Thoracic aorta (tissue), 2 donors: ENCODE data around the gene LAT. TPM values are rescaled to one million over a fixed set of nuclear protein-coding genes. Genes with fewer than 3 reads are reported as not detected.
A peak's percentile ranks its signal among the peaks of the same experiment; 100 is the strongest.
"Not testable (repeated sequence)": the region's sequence is repeated elsewhere in the genome, so short reads cannot be mapped to it uniquely, and the experiment has no call there.

Source experiments
- ATAC-seq: fragments of 150-250 bp; one replicate; pipeline ENCODE4 v1.8.0; 2017; ENCODE audit warnings: low read depth; ENCODE audit not compliant: insufficient number of reproducible peaks, low FRiP score
- DNase-seq: peaks from one replicate; pipeline ENCODE4 v3.0.0-alpha.2; 2020; ENCODE audit warnings: low spot score
- H3K27ac ChIP-seq, 2 donors: fragments of 200-600 bp; sonication (generic); 1 replicate in 1 of 2; 2 replicates in 1 of 2; pipeline ENCODE4 v1.5.1; 2016; ENCODE audit warnings: mild to moderate bottlenecking in 2 of 2, moderate library complexity in 2 of 2
- H3K27me3 ChIP-seq: fragments of 200-600 bp; sonication (generic); replicated peaks from 2 replicates; pipeline ENCODE4 v1.6.0; 2016; ENCODE audit warnings: mild to moderate bottlenecking; ENCODE audit not compliant: insufficient read depth
- H3K36me3 ChIP-seq: fragments of 200-600 bp; sonication (generic); one replicate; pipeline ENCODE4 v1.5.1; 2016
- H3K4me1 ChIP-seq, 2 donors: fragments of 200-600 bp; sonication (generic); 1 replicate in 1 of 2; 2 replicates in 1 of 2; pipeline versions ENCODE4 v1.5.1 to v1.6.0; 2016; ENCODE audit warnings: low read depth in 2 of 2, mild to moderate bottlenecking in 1 of 2; ENCODE audit not compliant: control insufficient read depth in 1 of 2
- H3K4me3 ChIP-seq: fragments of 200-600 bp; sonication (generic); 2 replicates; pipeline ENCODE4 v1.5.1; 2016; ENCODE audit warnings: mild to moderate bottlenecking
- H3K9me3 ChIP-seq: fragments of 200-600 bp; sonication (generic); 2 replicates; pipeline ENCODE4 v1.5.1; 2016
- total RNA-seq, 2 donors: library from RNA; depleted of rRNA; stranded (reverse); fragments of >200 nt; gene quantifications; one replicate each; pipeline versions ENCODE4 v1.1.0 to v1.2.3, GENCODE V29; 2016
- TF ChIP-seq, protein P1 (sequence below): fragments of 200-600 bp; sonication (generic); IDR thresholded peaks from one replicate; pipeline ENCODE4 v1.5.1; 2019; ENCODE audit warnings: antibody characterized with exemption

Gene LAT
- total RNA-seq, 2 donors from 2014 or later = 15.3 to 28.6 TPM

DNA sequence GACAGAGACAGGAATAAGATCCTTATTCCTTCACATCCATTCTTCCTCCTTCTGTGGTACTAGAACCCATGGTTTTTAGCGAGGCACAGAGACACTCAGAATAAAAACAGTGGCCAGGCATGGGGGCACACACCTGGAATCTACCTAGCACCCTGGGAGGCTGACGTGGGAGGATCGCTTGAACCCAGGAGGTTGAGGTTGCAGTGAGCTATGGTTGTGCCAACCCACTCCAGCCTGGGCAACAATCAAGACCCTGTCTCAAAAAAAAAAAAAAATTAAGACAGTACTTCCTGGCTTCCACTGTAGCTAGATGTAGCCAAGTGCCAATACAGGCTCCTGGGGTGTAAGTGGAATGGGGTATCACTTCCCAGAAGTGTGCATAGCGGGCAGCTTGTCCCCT is 17.7 kb upstream of the LAT start:
- no peak overlapping the region for H3K27ac ChIP-seq
- no peak overlapping the region for H3K4me3 ChIP-seq
- ATAC-seq (no peak), DNase-seq (no peak)
- no peaks in the 10 kb centered on the region for H3K9me3 ChIP-seq
- no peaks in the 10 kb centered on the region for H3K4me1 ChIP-seq
- H3K36me3 ChIP-seq = peaks cover 21% of the 10 kb centered on the region
- TF ChIP-seq, protein P1, sequence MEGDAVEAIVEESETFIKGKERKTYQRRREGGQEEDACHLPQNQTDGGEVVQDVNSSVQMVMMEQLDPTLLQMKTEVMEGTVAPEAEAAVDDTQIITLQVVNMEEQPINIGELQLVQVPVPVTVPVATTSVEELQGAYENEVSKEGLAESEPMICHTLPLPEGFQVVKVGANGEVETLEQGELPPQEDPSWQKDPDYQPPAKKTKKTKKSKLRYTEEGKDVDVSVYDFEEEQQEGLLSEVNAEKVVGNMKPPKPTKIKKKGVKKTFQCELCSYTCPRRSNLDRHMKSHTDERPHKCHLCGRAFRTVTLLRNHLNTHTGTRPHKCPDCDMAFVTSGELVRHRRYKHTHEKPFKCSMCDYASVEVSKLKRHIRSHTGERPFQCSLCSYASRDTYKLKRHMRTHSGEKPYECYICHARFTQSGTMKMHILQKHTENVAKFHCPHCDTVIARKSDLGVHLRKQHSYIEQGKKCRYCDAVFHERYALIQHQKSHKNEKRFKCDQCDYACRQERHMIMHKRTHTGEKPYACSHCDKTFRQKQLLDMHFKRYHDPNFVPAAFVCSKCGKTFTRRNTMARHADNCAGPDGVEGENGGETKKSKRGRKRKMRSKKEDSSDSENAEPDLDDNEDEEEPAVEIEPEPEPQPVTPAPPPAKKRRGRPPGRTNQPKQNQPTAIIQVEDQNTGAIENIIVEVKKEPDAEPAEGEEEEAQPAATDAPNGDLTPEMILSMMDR = no peak
- no peaks in the 10 kb centered on the region for H3K27me3 ChIP-seq

DNA sequence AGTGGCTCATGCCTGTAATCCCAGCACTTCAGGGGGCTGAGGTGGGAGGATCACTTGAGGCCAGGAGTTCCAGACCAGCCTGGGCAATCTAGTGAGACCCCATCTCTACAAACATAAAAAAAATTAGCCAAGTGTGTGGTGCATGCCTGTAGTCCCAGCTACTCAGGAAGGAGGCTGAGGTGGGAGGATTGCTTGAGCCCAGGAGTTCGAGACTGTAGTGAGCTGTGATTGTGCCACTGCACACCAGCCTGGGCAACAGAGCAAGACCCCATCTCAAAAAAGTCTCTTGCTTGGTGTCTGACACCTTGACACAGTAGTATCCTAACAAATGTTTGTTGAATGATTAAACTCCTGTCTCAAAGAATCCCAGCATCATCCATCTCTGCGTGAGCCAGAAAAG is 15.2 kb upstream of the LAT start:
- not testable (repeated sequence) for H3K27ac ChIP-seq, ATAC-seq, H3K4me1 ChIP-seq, DNase-seq, H3K36me3 ChIP-seq, H3K27me3 ChIP-seq, H3K4me3 ChIP-seq, H3K9me3 ChIP-seq

DNA sequence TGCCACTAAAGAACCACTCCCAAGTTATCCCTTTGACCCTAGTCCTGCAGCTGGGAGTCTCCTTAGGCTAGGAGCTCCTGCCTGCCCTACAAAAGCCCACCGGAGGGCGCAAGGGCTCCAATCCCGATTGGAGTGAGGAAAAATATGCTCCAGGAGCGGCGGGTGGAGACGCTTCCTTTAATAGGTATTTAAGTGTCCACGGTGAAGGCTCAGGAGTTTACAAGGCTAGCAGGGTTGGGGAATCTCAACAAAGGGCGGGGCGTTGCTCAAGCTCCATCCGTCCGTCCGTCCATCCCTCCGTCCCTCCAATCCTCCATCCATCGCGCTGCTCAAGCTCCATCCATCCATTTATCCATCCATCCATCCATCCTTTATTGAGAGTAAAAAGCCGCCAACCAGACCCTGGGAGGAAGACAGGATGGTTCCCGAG is 10.8 kb upstream of the LAT start:
- DNase-seq (no peak), ATAC-seq (no peak)
- Histone ChIP-seq H3K4me3 (peak overlapping the region; percentile 84), H3K9me3 (no peaks in the 10 kb centered on the region), H3K4me1 (peaks cover 8 to 12% of the 10 kb centered on the region in 2 donors), H3K36me3 (no peaks in the 10 kb centered on the region), H3K27ac (peak overlapping the region; percentile 78 to 79), H3K27me3 (no peaks in the 10 kb centered on the region)
- TF ChIP-seq, protein P1 = peak; percentile 43

DNA sequence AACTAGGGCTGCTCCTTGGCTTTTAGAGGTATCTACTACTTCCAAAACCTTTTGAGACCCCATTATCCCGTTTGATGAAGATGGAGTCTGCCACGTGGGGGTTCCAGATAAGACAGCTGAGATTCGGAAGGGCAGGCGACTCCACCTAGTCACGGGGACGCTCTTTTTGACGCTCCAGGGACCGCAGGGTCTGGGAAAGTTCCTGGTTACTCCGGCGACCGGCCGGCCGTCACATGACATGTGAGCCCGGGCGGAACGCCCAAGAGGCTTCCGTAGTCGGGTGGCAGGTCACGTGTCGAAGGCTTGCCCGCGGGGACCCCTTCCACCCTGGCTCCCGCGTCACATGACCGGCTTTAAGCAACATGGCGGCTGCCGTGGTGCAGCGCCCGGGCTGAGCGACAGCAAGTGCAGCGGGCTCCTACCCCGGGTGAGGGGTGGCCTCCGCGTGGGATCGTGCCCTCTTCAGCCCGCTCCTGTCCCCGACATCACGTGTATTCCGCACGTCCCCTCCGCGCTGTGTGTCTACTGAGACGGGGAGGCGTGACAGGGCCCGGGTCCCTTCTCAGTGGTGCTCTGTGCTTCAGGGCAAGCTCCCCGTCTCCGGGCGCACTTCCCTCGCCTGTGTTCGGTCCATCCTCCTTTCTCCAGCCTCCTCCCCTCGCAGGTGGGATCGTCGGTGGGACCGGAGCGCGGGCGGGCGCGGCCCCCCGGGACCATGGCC is 10.3 kb upstream of the LAT start, which contains the start of gene SPNS1:
TSS of gene SPNS1 (plus strand) at position 342 of the 721 bp plus-strand sequence. CDS start at position 716, 374 bp downstream.
- DNase-seq = peak; percentile 92
- H3K36me3 ChIP-seq = no peaks in the 10 kb centered on the region
- peak; percentile 86 for ATAC-seq
- H3K4me1 ChIP-seq = peaks cover 8 to 12% of the 10 kb centered on the region in 2 donors
- H3K27me3 ChIP-seq = no peaks in the 10 kb centered on the region
- no peaks in the 10 kb centered on the region for H3K9me3 ChIP-seq
- H3K27ac ChIP-seq = peak within 1 kb of the TSS; percentile 78 to 79
- TF ChIP-seq, protein P1 = no peak
- peak within 1 kb of the TSS; percentile 84 for H3K4me3 ChIP-seq

DNA sequence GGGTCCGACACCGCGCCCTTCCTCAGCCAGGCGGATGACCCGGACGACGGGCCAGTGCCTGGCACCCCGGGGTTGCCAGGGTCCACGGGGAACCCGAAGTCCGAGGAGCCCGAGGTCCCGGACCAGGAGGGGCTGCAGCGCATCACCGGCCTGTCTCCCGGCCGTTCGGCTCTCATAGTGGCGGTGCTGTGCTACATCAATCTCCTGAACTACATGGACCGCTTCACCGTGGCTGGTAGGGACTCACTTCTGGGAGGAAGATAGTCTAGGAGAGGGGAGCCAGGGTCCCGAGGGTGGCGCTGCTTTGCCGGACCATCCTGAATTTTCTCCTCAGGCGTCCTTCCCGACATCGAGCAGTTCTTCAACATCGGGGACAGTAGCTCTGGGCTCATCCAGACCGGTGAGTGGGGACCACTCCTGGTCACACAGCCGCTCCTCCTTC is 9.7 kb upstream of the LAT start:
- TF ChIP-seq, protein P1 = no peak
- Histone ChIP-seq H3K27me3 (no peaks in the 10 kb centered on the region), H3K4me1 (peaks cover 8 to 12% of the 10 kb centered on the region in 2 donors), H3K9me3 (no peaks in the 10 kb centered on the region), H3K27ac (peak overlapping the region; percentile 49 to 78), H3K4me3 (peak overlapping the region; percentile 84), H3K36me3 (no peaks in the 10 kb centered on the region)
- DNase-seq (no peak), ATAC-seq (no peak)
